ENCODE data around the gene PRRC2C.
"Not testable (repeated sequence)": the region's sequence is repeated elsewhere in the genome, so short reads cannot be mapped to it uniquely, and the experiment has no call there.

- TF ChIP-seq CTCF, POLR2A (IDR thresholded peaks at IDR 0.05): not testable (repeated sequence)
Observed at GRCh38 chr1:171440201-171440600, 45.1 kb upstream of the PRRC2C start.

Measured in Peyer's patch (tissue), 4 donors.